SK-N-SH (cell line): ENCODE data around the gene CPNE7. TPM values are rescaled to one million over a fixed set of nuclear protein-coding genes. Genes with fewer than 3 reads are reported as not detected.

ENCODE experiments used
- CTCF ChIA-PET: fragments of 300-600, 350-600 bp; formaldehyde crosslinking; extraction: SDS; loops from one replicate; lab custom pipeline; 2021; lab: Yijun Ruan, JAX
- POLR2A ChIA-PET: fragments of 350-600 bp; sonication (Branson Sonifier 250); formaldehyde crosslinking; extraction: SDS; loops from one replicate; lab custom pipeline; 2020; ENCODE audit warnings: antibody characterized with exemption, inconsistent platforms; lab: Yijun Ruan, JAX
- DNase-seq: peaks from one replicate; pipeline ENCODE4 v3.0.0; 2012
- H2AFZ ChIP-seq: fragments of 200-600 bp; sonication (generic); 2 replicates; pipeline ENCODE4 v1.8.1; 2016; ENCODE audit warnings: antibody characterized with exemption, mild to moderate bottlenecking, low read depth
- H3F3A ChIP-seq: fragments of 200-600 bp; sonication (generic); replicated peaks from 2 replicates; pipeline ENCODE3; 2016; ENCODE audit warnings: antibody characterized with exemption, mild to moderate bottlenecking; ENCODE audit not compliant: insufficient read depth
- H3K27ac ChIP-seq, 2 experiments: fragments of 200-500 bp in 1 of 2; fragments of 200-600 bp in 1 of 2; sonication (Bioruptor generic) in 1 of 2; sonication (generic), shearing (Covaris generic) in 1 of 2; 2 replicates each; pipeline versions ENCODE4 v1.5.1 to v1.6.1; 2014 to 2016; ENCODE audit warnings: low read depth in 2 of 2, inconsistent platforms in 1 of 2, low read length in 1 of 2, mild to moderate bottlenecking in 1 of 2, mixed read lengths in 1 of 2
- H3K27me3 ChIP-seq: fragments of 200-600 bp; sonication (generic), shearing (Covaris generic); 2 replicates; pipeline ENCODE4 v1.6.1; 2016; ENCODE audit warnings: mixed run types; ENCODE audit not compliant: insufficient read depth
- H3K36me3 ChIP-seq, 2 experiments: fragments of 200-500 bp in 1 of 2; fragments of 200-600 bp in 1 of 2; sonication (Bioruptor generic) in 1 of 2; sonication (generic) in 1 of 2; replicated peaks in 1 of 2; 2 replicates each; pipeline versions ENCODE3 to v1.5.1; 2014 to 2016; ENCODE audit warnings: low read length in 1 of 2, mild to moderate bottlenecking in 1 of 2; ENCODE audit not compliant: insufficient read depth in 2 of 2, control insufficient read depth in 1 of 2
- H3K4me1 ChIP-seq, 2 experiments: fragments of 200-500 bp in 1 of 2; fragments of 200-600 bp in 1 of 2; sonication (Bioruptor generic) in 1 of 2; sonication (generic), shearing (Covaris generic) in 1 of 2; 2 replicates each; pipeline versions ENCODE4 v1.5.1 to v1.6.1; 2014 to 2016; ENCODE audit warnings: low read depth in 1 of 2, low read length in 1 of 2, mixed run types in 1 of 2; ENCODE audit not compliant: insufficient read depth in 2 of 2, control insufficient read depth in 1 of 2
- H3K4me2 ChIP-seq: fragments of 200-600 bp; sonication (generic), shearing (Covaris generic); 2 replicates; pipeline ENCODE4 v1.6.1; 2017; ENCODE audit warnings: mixed run types
- H3K4me3 ChIP-seq, 2 experiments: fragments of 200-500 bp in 1 of 2; fragments of 200-600 bp in 1 of 2; sonication (Bioruptor generic) in 1 of 2; sonication (generic), shearing (Covaris generic) in 1 of 2; 2 replicates each; pipeline versions ENCODE4 v1.5.1 to v1.8.1; 2014 to 2016; ENCODE audit warnings: low read depth in 2 of 2, inconsistent platforms in 1 of 2, low read length in 1 of 2, mild to moderate bottlenecking in 1 of 2, mixed read lengths in 1 of 2, moderate library complexity in 1 of 2
- H3K79me2 ChIP-seq: fragments of 200-600 bp; sonication (generic); 2 replicates; pipeline ENCODE4 v1.8.1; 2017; ENCODE audit warnings: mild to moderate bottlenecking; ENCODE audit not compliant: insufficient read depth
- H3K9ac ChIP-seq: fragments of 200-600 bp; sonication (generic); 2 replicates; pipeline ENCODE4 v1.6.1; 2017; ENCODE audit warnings: mixed run types
- H3K9me2 ChIP-seq: fragments of 200-600 bp; sonication (generic); 2 replicates; pipeline ENCODE4 v1.6.1; 2017; ENCODE audit warnings: mixed run types
- H3K9me3 ChIP-seq: fragments of 200-600 bp; sonication (generic); 2 replicates; pipeline ENCODE4 v1.6.1; 2017; ENCODE audit warnings: mixed run types, mild to moderate bottlenecking, moderate library complexity
- H4K20me1 ChIP-seq: fragments of 200-600 bp; sonication (generic); 2 replicates; pipeline ENCODE4 v1.6.1; 2017; ENCODE audit warnings: mild to moderate bottlenecking, mixed run types; ENCODE audit not compliant: insufficient read depth
- EP300 ChIP-seq, 2 experiments: IDR thresholded peaks; 2 replicates each; pipeline versions ENCODE4 v1.4.0 to v1.6.1; 2012; ENCODE audit warnings: borderline replicate concordance in 1 of 2, low read depth in 1 of 2, low read length in 1 of 2
- FOSL2 ChIP-seq: IDR thresholded peaks from 2 replicates; pipeline ENCODE4 v1.4.0; 2012; ENCODE audit warnings: low read depth, mild to moderate bottlenecking, moderate library complexity, borderline replicate concordance
- FOXM1 ChIP-seq: IDR thresholded peaks from 2 replicates; pipeline ENCODE4 v1.4.0; 2012; ENCODE audit warnings: low read depth, mild to moderate bottlenecking
- JUND ChIP-seq: IDR thresholded peaks from 2 replicates; pipeline ENCODE4 v1.4.0; 2012
- MAX ChIP-seq: IDR thresholded peaks from 2 replicates; pipeline ENCODE4 v1.4.0; 2012; ENCODE audit warnings: low read depth
- MXI1 ChIP-seq: IDR thresholded peaks from 2 replicates; pipeline ENCODE4 v1.6.1; 2012; ENCODE audit warnings: mild to moderate bottlenecking, low read depth, low read length, improper control_type of control experiment
- NRF1 ChIP-seq: IDR thresholded peaks from 2 replicates; pipeline ENCODE4 v1.6.1; 2012; ENCODE audit warnings: low read depth, mild to moderate bottlenecking, low read length
- PBX3 ChIP-seq: IDR thresholded peaks from 2 replicates; pipeline ENCODE4; 2012
- POLR2AphosphoS5 ChIP-seq: IDR thresholded peaks from 2 replicates; pipeline ENCODE4 v1.6.1; 2012; ENCODE audit warnings: low read depth, low read length
- RCOR1 ChIP-seq: fragments of 150-350 bp; IDR thresholded peaks from 2 replicates; pipeline ENCODE4 v1.6.1; 2017; ENCODE audit warnings: antibody characterized with exemption, low read length
- SIN3A ChIP-seq: IDR thresholded peaks from 2 replicates; pipeline ENCODE4 v1.6.1; 2012; ENCODE audit warnings: low read depth, mild to moderate bottlenecking, low read length, moderate library complexity, borderline replicate concordance
- TCF12 ChIP-seq: IDR thresholded peaks from 2 replicates; pipeline ENCODE4 v1.4.0; 2012
- TEAD4 ChIP-seq: IDR thresholded peaks from 2 replicates; pipeline ENCODE4 v1.4.0; 2012; ENCODE audit warnings: mild to moderate bottlenecking, borderline replicate concordance; ENCODE audit not compliant: insufficient read depth
- WGBS: methylation state at CpG from one replicate; pipeline ENCODE4 v1.1.6; 2017; ENCODE audit warnings: low lambda C conversion rate; 5-methylcytosine and 5-hydroxymethylcytosine counted together
- polyA plus RNA-seq, 3 experiments: library from polyadenylated mRNA; depleted of rRNA; stranded (reverse); fragments of >200 nt; gene quantifications; 2 replicates each; pipeline ENCODE4 v1.2.3, GENCODE V29; 2012

Gene CPNE7
- polyA plus RNA-seq, 1 of the 3 experiments (the other 2 are of a cell fraction), result 3.9 TPM

DNA sequence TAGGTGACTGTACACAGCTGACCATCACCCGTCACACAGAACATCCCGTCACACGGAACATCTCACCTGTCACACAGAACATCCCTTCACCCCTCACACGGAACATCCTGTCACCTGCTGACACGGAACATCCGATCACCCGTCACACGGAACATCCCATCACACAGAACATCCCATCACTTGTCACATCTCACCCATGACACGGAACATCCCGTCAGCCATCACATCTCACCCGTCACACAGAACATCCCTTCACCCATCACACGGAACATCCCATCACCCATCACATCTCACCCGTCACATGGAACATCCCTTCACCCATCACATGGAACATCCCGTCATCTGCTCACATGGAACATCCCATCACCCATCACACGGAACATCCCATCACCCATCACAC lies 3.8 kb downstream of the CPNE7 start (continued):
- TF ChIP-seq NRF1, result no peak
- TF ChIP-seq FOXM1, result no peak

GRCh38 chr16:89581045-89581695 lies 5.6 kb downstream of the CPNE7 start:
- H4K20me1 ChIP-seq, result no peaks in the 10 kb centered on the region
- H3F3A ChIP-seq, result peaks cover 16% of the 10 kb centered on the region
- no peaks in the 10 kb centered on the region for H3K27me3 ChIP-seq
- no peaks in the 10 kb centered on the region for H3K9me2 ChIP-seq
- H3K4me1 ChIP-seq, result peaks cover 5 to 12% of the 10 kb centered on the region in 2 experiments; a peak in 3 of 4 replicates
- no peaks in the 10 kb centered on the region for H3K36me3 ChIP-seq
- 54% methylated on average over 33 of the region's 33 CpGs for WGBS
- no peak for TF ChIP-seq MXI1
- TF ChIP-seq RCOR1, result no peak
- peak; percentile 78 for TF ChIP-seq TCF12
- TF ChIP-seq FOSL2, result peak; percentile 99
- 0 out of 2 replicates have a peak, but pooled peaks have one; percentile 49 for TF ChIP-seq SIN3A
- peak; percentile 75 for TF ChIP-seq MAX
- TF ChIP-seq TEAD4, result peak; percentile 83
- TF ChIP-seq PBX3, result peak; percentile 70
- TF ChIP-seq NRF1, result no peak
- peak; percentile 56; the same call in 1 of the 2 replicates for TF ChIP-seq POLR2AphosphoS5
- peak in 1 of 2 experiments; percentile 56; a peak in 1 of 4 replicates for TF ChIP-seq EP300 (IDR thresholded peaks at IDR 0.05; ENCODE audit: borderline replicate concordance in 1 of 2, low read depth in 1 of 2, low read length in 1 of 2)
- peak; percentile 98; the same call in 1 of the 2 replicates for TF ChIP-seq JUND
- TF ChIP-seq, all 33 proteins: peak for 9
- no peak for DNase-seq
- Histone ChIP-seq H3K79me2 (no peaks in the 10 kb centered on the region), H3K9me3 (no peaks in the 10 kb centered on the region), H3K9ac (no peak overlapping the region), H3K4me3 (no peak overlapping the region), H3K27ac (peak overlapping the region in 1 of 2 experiments; percentile 69; a peak in 2 of 4 replicates), H3K4me2 (peak overlapping the region; percentile 64), H2AFZ (no peak overlapping the region)
- ChIA-PET POLR2A (interaction anchor here (0.6 kb wide), 1 partner anchor 359 kb away, joined by 3 read pairs; no protein-coding TSS in a partner anchor), CTCF (interaction anchor here (1.1 to 1.6 kb wide), 2 partner anchors 15 to 60 kb away, joined by 3 to 4 read pairs; no protein-coding TSS in a partner anchor)
